Measurements from ENCODE around the gene TNFSF12. TPM values are rescaled to one million over a fixed set of nuclear protein-coding genes. Genes with fewer than 3 reads are reported as not detected.
A peak's percentile ranks its signal among the peaks of the same experiment; 100 is the strongest.

The TNFSF12 gene
- total RNA-seq, 1 donor from 2014 or later: 15.0 TPM

DNA sequence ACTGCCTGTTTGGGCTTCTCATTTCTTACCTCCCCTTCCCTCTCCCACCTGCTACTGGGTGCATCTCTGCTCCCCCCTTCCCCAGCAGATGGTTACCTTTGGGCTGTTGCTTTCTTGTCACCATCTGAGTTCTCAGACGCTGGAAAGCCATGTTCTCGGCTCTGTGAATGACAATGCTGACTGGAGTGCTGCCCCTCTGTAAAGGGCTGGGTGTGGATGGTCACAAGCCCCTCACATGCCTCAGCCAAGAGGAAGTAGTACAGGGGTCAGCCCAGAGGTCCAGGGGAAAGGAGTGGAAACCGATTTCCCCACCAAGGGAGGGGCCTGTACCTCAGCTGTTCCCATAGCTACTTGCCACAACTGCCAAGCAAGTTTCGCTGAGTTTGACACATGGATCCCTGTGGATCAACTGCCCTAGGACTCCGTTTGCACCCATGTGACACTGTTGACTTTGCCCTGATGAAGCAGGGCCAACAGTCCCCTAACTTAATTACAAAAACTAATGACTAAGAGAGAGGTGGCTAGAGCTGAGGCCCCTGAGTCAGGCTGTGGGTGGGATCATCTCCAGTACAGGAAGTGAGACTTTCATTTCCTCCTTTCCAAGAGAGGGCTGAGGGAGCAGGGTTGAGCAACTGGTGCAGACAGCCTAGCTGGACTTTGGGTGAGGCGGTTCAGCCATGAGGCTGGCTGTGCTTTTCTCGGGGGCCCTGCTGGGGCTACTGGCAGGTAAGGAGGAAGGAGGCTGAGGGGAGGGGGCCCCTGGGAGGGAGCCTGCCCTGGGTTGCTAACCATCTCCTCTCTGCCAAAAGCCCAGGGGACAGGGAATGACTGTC is 30.4 kb downstream of the TNFSF12 start, which contains the start of gene CD68:
Gene CD68, plus strand, starts transcription at position 638 of the 833 bp plus-strand sequence. Its CDS starts 40 bp downstream, at position 678.
- Mint-ChIP-seq H3K9me3 (ENCODE audit: unreplicated experiment) (no peaks in the 10 kb centered on the region), H3K27me3 (ENCODE audit: unreplicated experiment) (no peaks in the 10 kb centered on the region), H3K4me1 (ENCODE audit: unreplicated experiment) (peaks cover 62% of the 10 kb centered on the region), H3K36me3 (ENCODE audit: unreplicated experiment) (peaks cover 41% of the 10 kb centered on the region), H3K4me3 (ENCODE audit: unreplicated experiment) (no peak within 1 kb of the TSS), H3K27ac (ENCODE audit: unreplicated experiment) (peak within 1 kb of the TSS; percentile 89)
- no peak for DNase-seq (ENCODE audit: extremely low spot score, unreplicated experiment)
- TF ChIP-seq, protein P1, sequence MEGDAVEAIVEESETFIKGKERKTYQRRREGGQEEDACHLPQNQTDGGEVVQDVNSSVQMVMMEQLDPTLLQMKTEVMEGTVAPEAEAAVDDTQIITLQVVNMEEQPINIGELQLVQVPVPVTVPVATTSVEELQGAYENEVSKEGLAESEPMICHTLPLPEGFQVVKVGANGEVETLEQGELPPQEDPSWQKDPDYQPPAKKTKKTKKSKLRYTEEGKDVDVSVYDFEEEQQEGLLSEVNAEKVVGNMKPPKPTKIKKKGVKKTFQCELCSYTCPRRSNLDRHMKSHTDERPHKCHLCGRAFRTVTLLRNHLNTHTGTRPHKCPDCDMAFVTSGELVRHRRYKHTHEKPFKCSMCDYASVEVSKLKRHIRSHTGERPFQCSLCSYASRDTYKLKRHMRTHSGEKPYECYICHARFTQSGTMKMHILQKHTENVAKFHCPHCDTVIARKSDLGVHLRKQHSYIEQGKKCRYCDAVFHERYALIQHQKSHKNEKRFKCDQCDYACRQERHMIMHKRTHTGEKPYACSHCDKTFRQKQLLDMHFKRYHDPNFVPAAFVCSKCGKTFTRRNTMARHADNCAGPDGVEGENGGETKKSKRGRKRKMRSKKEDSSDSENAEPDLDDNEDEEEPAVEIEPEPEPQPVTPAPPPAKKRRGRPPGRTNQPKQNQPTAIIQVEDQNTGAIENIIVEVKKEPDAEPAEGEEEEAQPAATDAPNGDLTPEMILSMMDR (IDR thresholded peaks at IDR 0.05): no peak

DNA sequence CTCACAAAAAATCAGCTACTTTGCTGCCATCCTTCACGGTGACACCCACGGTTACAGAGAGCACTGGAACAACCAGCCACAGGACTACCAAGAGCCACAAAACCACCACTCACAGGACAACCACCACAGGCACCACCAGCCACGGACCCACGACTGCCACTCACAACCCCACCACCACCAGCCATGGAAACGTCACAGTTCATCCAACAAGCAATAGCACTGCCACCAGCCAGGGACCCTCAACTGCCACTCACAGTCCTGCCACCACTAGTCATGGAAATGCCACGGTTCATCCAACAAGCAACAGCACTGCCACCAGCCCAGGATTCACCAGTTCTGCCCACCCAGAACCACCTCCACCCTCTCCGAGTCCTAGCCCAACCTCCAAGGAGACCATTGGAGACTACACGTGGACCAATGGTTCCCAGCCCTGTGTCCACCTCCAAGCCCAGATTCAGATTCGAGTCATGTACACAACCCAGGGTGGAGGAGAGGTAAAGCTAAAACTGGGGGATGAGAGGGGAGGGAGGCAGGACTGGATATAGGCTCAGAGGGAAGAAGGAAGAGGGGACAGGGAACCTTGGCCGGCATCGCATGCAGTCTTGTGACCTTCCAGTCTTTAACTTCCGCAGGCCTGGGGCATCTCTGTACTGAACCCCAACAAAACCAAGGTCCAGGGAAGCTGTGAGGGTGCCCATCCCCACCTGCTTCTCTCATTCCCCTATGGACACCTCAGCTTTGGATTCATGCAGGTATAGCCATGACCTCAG is 31.2 kb downstream of the TNFSF12 start:
- DNase-seq (ENCODE audit: extremely low spot score, unreplicated experiment): no peak
- Mint-ChIP-seq H3K27ac (ENCODE audit: unreplicated experiment) (peak overlapping the region; percentile 89), H3K4me1 (ENCODE audit: unreplicated experiment) (peaks cover 62% of the 10 kb centered on the region), H3K27me3 (ENCODE audit: unreplicated experiment) (no peaks in the 10 kb centered on the region), H3K36me3 (ENCODE audit: unreplicated experiment) (peaks cover 36% of the 10 kb centered on the region), H3K4me3 (ENCODE audit: unreplicated experiment) (no peak overlapping the region), H3K9me3 (ENCODE audit: unreplicated experiment) (no peaks in the 10 kb centered on the region)
- TF ChIP-seq, protein P1 (IDR thresholded peaks at IDR 0.05): no peak

DNA sequence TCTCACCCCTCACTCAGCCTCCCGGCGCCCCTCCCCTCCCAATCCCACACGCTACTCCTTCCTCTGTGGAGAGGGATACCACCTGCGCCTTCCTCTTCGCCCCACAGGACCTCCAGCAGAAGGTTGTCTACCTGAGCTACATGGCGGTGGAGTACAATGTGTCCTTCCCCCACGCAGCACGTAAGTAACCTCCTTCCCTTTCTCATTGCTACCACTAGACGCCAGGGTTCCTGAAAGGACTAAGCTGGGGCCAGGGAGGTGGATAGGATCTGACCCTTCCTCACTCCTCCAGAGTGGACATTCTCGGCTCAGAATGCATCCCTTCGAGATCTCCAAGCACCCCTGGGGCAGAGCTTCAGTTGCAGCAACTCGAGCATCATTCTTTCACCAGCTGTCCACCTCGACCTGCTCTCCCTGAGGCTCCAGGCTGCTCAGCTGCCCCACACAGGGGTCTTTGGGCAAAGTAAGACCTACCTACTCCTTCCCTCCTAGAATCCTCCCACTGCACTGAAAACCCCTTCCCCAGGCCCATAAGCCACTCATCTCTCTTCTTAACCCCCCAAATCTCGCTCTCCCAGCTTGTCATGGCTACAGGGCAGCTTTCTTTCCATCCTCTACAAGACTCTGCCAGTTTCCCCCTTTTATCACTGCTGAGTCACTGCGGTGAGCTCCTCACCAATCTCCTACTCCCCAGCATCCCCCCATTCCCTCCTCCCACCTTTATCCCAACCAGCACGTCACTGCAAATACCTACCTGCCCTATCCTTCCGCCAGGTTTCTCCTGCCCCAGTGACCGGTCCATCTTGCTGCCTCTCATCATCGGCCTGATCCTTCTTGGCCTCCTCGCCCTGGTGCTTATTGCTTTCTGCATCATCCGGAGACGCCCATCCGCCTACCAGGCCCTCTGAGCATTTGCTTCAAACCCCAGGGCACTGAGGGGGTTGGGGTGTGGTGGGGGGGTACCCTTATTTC is 32.0 kb downstream of the TNFSF12 start:
- TF ChIP-seq, protein P1 (IDR thresholded peaks at IDR 0.05): no peak
- peaks cover 61% of the 10 kb centered on the region for H3K4me1 Mint-ChIP-seq (ENCODE audit: unreplicated experiment)
- H3K36me3 Mint-ChIP-seq (ENCODE audit: unreplicated experiment): peaks cover 30% of the 10 kb centered on the region
- no peaks in the 10 kb centered on the region for H3K9me3 Mint-ChIP-seq (ENCODE audit: unreplicated experiment)
- no peak for DNase-seq (ENCODE audit: extremely low spot score, unreplicated experiment)
- H3K4me3 Mint-ChIP-seq (ENCODE audit: unreplicated experiment): no peak overlapping the region
- H3K27ac Mint-ChIP-seq (ENCODE audit: unreplicated experiment): peak overlapping the region; percentile 89
- H3K27me3 Mint-ChIP-seq (ENCODE audit: unreplicated experiment): no peaks in the 10 kb centered on the region

DNA sequence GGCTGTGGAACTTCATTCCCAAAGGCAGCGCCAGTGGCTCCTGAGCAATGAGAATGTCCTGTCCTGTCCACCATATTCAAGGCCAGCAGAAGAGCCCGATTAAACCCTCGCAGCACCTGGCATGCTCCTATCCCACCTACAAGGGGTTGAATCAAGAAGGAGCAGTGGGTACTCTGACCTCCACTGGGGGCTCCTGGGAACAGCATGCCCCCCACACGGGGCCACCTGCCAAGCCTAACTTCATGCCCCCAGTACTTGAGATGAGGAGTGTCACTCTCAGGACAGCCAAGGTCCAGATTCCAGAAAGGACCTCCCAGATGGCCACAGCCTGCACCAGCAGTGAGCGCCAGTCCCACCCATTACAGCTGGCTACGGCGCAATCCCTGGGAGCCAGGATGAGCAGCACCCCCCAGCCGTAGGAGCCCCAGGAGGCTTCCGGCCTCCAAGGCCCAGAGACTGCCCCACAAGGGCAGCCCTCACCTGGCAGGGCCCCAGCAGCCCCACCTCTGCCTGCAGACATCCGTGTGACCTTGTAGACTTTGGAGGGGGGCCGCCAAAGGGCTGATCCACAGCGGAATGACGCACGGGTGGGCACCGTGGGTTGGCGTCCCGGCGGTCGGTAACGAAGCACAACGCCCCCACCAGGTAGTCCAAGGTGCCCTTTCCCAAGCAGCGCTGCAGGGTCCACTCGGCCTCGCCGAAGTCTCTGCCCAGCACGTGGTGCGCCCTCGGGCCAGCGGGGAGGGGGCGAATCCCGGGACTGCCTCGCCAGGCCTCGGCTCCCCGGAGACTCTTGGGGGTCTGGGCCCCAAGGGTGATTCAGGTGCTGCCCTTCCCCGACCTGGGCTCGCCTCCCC is 33.8 kb downstream of the TNFSF12 start:
- TF ChIP-seq, protein P1 (IDR thresholded peaks at IDR 0.05): no peak
- H3K27me3 Mint-ChIP-seq (ENCODE audit: unreplicated experiment): no peaks in the 10 kb centered on the region

More for the DNA sequence above, 33.8 kb downstream of the TNFSF12 start:
- Mint-ChIP-seq H3K9me3 (ENCODE audit: unreplicated experiment) (no peaks in the 10 kb centered on the region), H3K36me3 (ENCODE audit: unreplicated experiment) (peaks cover 16% of the 10 kb centered on the region), H3K27ac (ENCODE audit: unreplicated experiment) (peak overlapping the region; percentile 100), H3K4me3 (ENCODE audit: unreplicated experiment) (peak overlapping the region; percentile 96), H3K4me1 (ENCODE audit: unreplicated experiment) (peaks cover 58% of the 10 kb centered on the region)
- DNase-seq (ENCODE audit: extremely low spot score, unreplicated experiment): no peak
